Activated naive CD4-positive, alpha-beta T cell treated with anti-CD3 and anti-CD28 coated beads, Interleukin-2, amount 50 U/mL, for 24 hours (primary cell): ENCODE data around the gene KCNJ5.

Source experiments
- H3K27ac Mint-ChIP-seq: one replicate; pipeline ENCODE4 v1.8.0; 2021; ENCODE audit warnings: mild to moderate bottlenecking, mixed read lengths
- H3K27me3 Mint-ChIP-seq: one replicate; pipeline ENCODE4 v1.8.0; 2021; ENCODE audit warnings: mixed read lengths
- H3K36me3 Mint-ChIP-seq: one replicate; pipeline ENCODE4 v1.8.0; 2021; ENCODE audit warnings: mixed read lengths
- H3K4me1 Mint-ChIP-seq: one replicate; pipeline ENCODE4 v1.8.0; 2021; ENCODE audit warnings: mixed read lengths
- H3K4me3 Mint-ChIP-seq: one replicate; pipeline ENCODE4 v1.8.0; 2021; ENCODE audit warnings: mild to moderate bottlenecking, mixed read lengths
- H3K9me3 Mint-ChIP-seq: one replicate; pipeline ENCODE4 v1.8.0; 2021; ENCODE audit warnings: mixed read lengths

The KCNJ5 gene

GRCh38 chr11:128862908-128863660 lies 28.1 kb upstream of the KCNJ5 start:
- Mint-ChIP-seq H3K27me3 (peaks cover 2% of the 10 kb centered on the region), H3K4me3 (no peak overlapping the region), H3K9me3 (no peaks in the 10 kb centered on the region), H3K36me3 (no peaks in the 10 kb centered on the region), H3K27ac (no peak overlapping the region), H3K4me1 (peaks cover 8% of the 10 kb centered on the region)

- H3K36me3 Mint-ChIP-seq: no peaks in the 10 kb centered on the region
- H3K27ac Mint-ChIP-seq: no peak overlapping the region
- no peak overlapping the region for H3K4me3 Mint-ChIP-seq
- H3K4me1 Mint-ChIP-seq: no peaks in the 10 kb centered on the region
- H3K27me3 Mint-ChIP-seq: no peaks in the 10 kb centered on the region
- H3K9me3 Mint-ChIP-seq: no peaks in the 10 kb centered on the region
Measured at GRCh38 chr11:128865490-128865889, 25.7 kb upstream of the KCNJ5 start.

GRCh38 chr11:128867277-128867676 lies 23.9 kb upstream of the KCNJ5 start, which contains the start of gene KCNJ1:
Gene KCNJ1 (minus strand): TSS chr11:128867296. CDS start chr11:128840243, 27,053 bp downstream.
- H3K36me3 Mint-ChIP-seq: no peaks in the 10 kb centered on the region
- H3K9me3 Mint-ChIP-seq: no peaks in the 10 kb centered on the region
- H3K27me3 Mint-ChIP-seq: no peaks in the 10 kb centered on the region
- H3K27ac Mint-ChIP-seq: no peak within 1 kb of the TSS
- H3K4me3 Mint-ChIP-seq: no peak within 1 kb of the TSS
- no peaks in the 10 kb centered on the region for H3K4me1 Mint-ChIP-seq

DNA sequence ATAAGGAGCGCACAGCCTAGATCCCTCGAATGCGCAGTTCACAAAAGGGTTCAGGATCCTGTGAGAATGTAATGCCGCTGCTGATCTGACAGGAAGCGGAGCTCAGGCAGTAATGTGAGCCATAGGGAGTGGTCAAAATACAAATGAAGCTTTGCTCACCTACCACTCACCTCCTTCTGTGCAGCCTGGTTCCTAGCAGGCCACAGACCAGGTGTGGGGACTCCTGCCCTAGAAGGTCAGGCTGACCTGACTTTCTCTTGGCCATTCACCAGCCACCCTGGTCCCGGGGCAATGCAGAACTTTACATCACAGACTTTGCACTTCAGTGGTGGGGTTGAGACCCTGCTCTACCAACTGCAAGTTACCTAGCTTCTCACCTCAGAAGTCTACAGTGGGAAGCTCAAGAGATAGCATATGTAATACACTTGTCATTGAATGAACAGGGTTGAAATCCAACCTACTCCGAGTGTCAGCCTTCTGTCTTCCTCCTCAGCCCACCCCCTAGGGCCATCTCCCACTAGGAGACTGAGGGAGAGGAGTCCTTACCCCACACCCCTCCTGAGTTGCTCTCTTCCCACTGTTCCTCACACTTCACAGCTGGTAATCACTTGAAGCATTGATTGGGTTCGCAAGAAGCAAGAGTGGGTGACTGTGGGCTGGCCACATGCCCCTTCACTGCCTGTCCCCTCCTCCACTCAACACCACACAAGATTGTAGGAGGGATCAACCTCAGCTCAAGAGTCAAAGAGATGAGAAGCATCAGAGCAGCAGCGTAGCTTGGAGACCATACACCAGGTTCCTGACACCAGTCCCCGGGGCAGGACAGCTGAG lies 22.1 kb upstream of the KCNJ5 start:
- H3K4me1 Mint-ChIP-seq: no peaks in the 10 kb centered on the region
- no peak overlapping the region for H3K27ac Mint-ChIP-seq

GRCh38 chr11:128871168-128871610 lies 20.0 kb upstream of the KCNJ5 start:
- H3K4me3 Mint-ChIP-seq: no peak overlapping the region
- no peaks in the 10 kb centered on the region for H3K36me3 Mint-ChIP-seq
- no peak overlapping the region for H3K27ac Mint-ChIP-seq
- no peaks in the 10 kb centered on the region for H3K9me3 Mint-ChIP-seq
- H3K27me3 Mint-ChIP-seq: no peaks in the 10 kb centered on the region
- no peaks in the 10 kb centered on the region for H3K4me1 Mint-ChIP-seq

More for the DNA sequence above, 22.1 kb upstream of the KCNJ5 start:
- H3K27me3 Mint-ChIP-seq: no peaks in the 10 kb centered on the region
- no peaks in the 10 kb centered on the region for H3K36me3 Mint-ChIP-seq
- H3K4me3 Mint-ChIP-seq: no peak overlapping the region
- no peaks in the 10 kb centered on the region for H3K9me3 Mint-ChIP-seq

DNA sequence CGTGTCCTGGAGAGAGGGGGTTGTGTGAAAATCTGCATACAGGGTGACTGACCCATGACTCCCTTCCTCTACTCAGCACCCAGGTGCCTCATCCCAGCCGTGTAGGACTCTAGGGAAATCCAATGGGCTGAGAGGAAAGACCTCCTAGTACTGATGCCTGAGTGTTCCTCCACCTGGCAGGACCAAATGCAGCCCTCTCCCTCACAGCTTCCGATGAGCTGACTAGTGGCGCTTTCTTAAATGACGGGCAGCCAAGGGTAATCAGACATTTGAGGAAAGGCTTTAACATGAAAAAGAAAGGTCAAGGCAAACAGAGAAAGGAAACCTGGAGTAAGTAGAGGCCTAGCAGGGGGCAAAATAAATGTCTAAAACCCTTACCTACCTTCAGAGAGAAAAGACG lies 19.1 kb upstream of the KCNJ5 start:
- Mint-ChIP-seq H3K4me1 (no peaks in the 10 kb centered on the region), H3K27ac (no peak overlapping the region), H3K36me3 (no peaks in the 10 kb centered on the region), H3K4me3 (no peak overlapping the region), H3K9me3 (no peaks in the 10 kb centered on the region), H3K27me3 (no peaks in the 10 kb centered on the region)

DNA sequence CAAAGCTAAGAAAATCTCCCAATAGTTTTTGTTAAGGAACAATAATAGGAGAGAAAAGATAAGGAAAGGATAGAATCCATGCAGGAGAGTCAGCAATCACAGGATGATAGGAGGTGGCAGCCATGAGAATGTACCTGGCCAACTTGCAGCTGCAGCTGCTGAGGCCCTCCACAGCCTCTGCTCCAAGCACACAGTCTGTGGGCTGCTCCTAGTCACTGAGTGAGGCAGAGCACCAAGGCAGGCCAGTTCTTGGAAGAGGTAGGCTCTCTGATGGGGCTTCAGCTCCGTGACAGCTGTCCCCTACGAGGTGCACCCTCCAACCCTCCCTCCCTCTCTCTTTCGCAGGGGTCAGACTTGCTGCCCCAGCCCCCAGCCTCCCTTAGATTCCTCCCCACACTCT lies 18.6 kb upstream of the KCNJ5 start:
- H3K9me3 Mint-ChIP-seq: no peaks in the 10 kb centered on the region
- H3K27me3 Mint-ChIP-seq: no peaks in the 10 kb centered on the region

DNA sequence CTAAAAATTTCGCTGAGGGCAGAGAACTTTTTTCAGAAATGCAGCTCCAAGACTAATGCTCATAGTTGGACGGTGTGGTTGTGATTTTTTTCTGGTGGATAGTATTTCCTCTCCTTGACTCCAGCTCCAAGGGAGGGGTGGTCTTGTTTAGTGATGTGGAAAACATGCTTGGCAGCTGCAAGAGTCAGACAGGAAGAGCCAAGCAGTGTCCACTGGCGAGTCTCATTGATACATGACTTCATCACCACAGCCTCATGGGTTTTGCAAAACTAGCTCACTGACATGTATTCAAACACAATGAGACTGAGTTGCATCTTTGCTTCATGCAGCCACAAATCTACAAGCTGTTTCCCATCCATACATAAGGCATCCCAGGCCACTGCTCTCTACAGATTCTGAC lies 16.7 kb upstream of the KCNJ5 start:
- H3K27me3 Mint-ChIP-seq: no peaks in the 10 kb centered on the region
- no peak overlapping the region for H3K4me3 Mint-ChIP-seq
- no peaks in the 10 kb centered on the region for H3K4me1 Mint-ChIP-seq
- H3K27ac Mint-ChIP-seq: no peak overlapping the region
- no peaks in the 10 kb centered on the region for H3K9me3 Mint-ChIP-seq
- H3K36me3 Mint-ChIP-seq: no peaks in the 10 kb centered on the region

More for the DNA sequence above, 18.6 kb upstream of the KCNJ5 start:
- Mint-ChIP-seq H3K4me3 (no peak overlapping the region), H3K27ac (no peak overlapping the region), H3K4me1 (no peaks in the 10 kb centered on the region), H3K36me3 (no peaks in the 10 kb centered on the region)

- H3K27ac Mint-ChIP-seq: no peak overlapping the region
- peaks cover 2% of the 10 kb centered on the region for H3K27me3 Mint-ChIP-seq
- no peak overlapping the region for H3K4me3 Mint-ChIP-seq
- H3K9me3 Mint-ChIP-seq: no peaks in the 10 kb centered on the region
- no peaks in the 10 kb centered on the region for H3K4me1 Mint-ChIP-seq
- no peaks in the 10 kb centered on the region for H3K36me3 Mint-ChIP-seq
Measured at GRCh38 chr11:128876133-128876650, 15.0 kb upstream of the KCNJ5 start.

GRCh38 chr11:128877726-128878125 lies 13.4 kb upstream of the KCNJ5 start:
- Mint-ChIP-seq H3K4me3 (no peak overlapping the region), H3K27me3 (peaks cover 9% of the 10 kb centered on the region), H3K36me3 (no peaks in the 10 kb centered on the region), H3K4me1 (no peaks in the 10 kb centered on the region), H3K27ac (no peak overlapping the region), H3K9me3 (no peaks in the 10 kb centered on the region)

- Mint-ChIP-seq H3K9me3 (no peaks in the 10 kb centered on the region), H3K27me3 (peaks cover 16% of the 10 kb centered on the region), H3K27ac (no peak overlapping the region), H3K36me3 (no peaks in the 10 kb centered on the region), H3K4me3 (no peak overlapping the region), H3K4me1 (no peaks in the 10 kb centered on the region)
Measured at GRCh38 chr11:128878455-128878854, 12.7 kb upstream of the KCNJ5 start.

- H3K36me3 Mint-ChIP-seq: no peaks in the 10 kb centered on the region
- H3K27me3 Mint-ChIP-seq: peaks cover 22% of the 10 kb centered on the region
- no peak overlapping the region for H3K4me3 Mint-ChIP-seq
- H3K4me1 Mint-ChIP-seq: no peaks in the 10 kb centered on the region
- no peak overlapping the region for H3K27ac Mint-ChIP-seq
- H3K9me3 Mint-ChIP-seq: no peaks in the 10 kb centered on the region
Measured at GRCh38 chr11:128879817-128880216, 11.3 kb upstream of the KCNJ5 start.

GRCh38 chr11:128881221-128881620 lies 9.9 kb upstream of the KCNJ5 start:
- H3K4me1 Mint-ChIP-seq: no peaks in the 10 kb centered on the region
- H3K9me3 Mint-ChIP-seq: no peaks in the 10 kb centered on the region
- H3K27me3 Mint-ChIP-seq: peaks cover 29% of the 10 kb centered on the region
- H3K4me3 Mint-ChIP-seq: no peak overlapping the region
- no peak overlapping the region for H3K27ac Mint-ChIP-seq
- H3K36me3 Mint-ChIP-seq: no peaks in the 10 kb centered on the region

DNA sequence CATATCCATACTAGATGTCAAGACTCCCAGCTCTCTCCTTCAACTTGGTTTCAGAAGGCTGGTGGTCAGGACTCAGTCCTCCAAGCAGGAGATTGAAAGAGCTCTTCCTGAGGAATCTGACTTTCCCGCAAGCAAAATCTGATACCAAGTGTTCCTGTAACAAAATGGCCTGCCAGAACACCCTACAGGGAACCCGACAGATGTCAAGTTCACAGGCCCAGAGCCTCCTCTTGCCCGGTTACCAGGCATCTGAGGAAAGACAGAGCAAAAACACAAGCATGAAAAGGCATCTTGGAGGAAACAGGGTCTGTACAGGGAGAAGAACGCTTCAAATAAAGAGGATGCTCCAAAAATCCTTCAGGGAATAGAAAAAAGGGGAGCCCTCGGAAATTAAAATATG lies 8.7 kb upstream of the KCNJ5 start:
- H3K4me3 Mint-ChIP-seq: no peak overlapping the region
- H3K27ac Mint-ChIP-seq: no peak overlapping the region
- H3K4me1 Mint-ChIP-seq: no peaks in the 10 kb centered on the region
- no peaks in the 10 kb centered on the region for H3K36me3 Mint-ChIP-seq
- H3K9me3 Mint-ChIP-seq: no peaks in the 10 kb centered on the region
- peaks cover 35% of the 10 kb centered on the region for H3K27me3 Mint-ChIP-seq

DNA sequence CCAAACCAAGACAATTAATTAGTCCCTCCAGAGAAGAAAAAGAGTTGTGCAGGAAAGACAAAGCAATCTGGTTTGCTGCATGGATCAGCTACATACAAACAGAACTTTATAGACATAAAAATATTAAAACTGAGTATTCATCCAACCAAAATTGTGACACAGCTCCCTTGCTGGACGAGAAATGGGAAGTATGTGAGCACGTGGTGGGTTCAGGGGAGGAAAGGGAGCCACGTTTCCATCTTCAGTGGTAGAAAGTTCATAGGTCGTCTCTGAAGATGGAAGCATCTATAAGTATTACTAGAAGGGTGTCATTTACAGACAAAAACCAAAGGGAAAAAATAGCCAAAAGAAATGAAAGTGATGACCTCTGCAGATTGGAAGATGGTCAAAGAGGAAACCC lies 7.1 kb upstream of the KCNJ5 start:
- H3K4me3 Mint-ChIP-seq: no peak overlapping the region
- H3K27me3 Mint-ChIP-seq: peaks cover 46% of the 10 kb centered on the region
- H3K9me3 Mint-ChIP-seq: no peaks in the 10 kb centered on the region
- no peak overlapping the region for H3K27ac Mint-ChIP-seq
- no peaks in the 10 kb centered on the region for H3K36me3 Mint-ChIP-seq
- H3K4me1 Mint-ChIP-seq: no peaks in the 10 kb centered on the region
